HG02642 (cell line): ENCODE measurements around the gene DCANP1.
"Not testable (repeated sequence)": the region's sequence is repeated elsewhere in the genome, so short reads cannot be mapped to it uniquely, and the experiment has no call there.

Source experiments
- ATAC-seq: cut with Tn5 transposase; IDR thresholded peaks from one replicate; pipeline ENCODE4 v1.9.1; 2021; ENCODE audit warnings: mild to moderate bottlenecking; ENCODE audit not compliant: unreplicated experiment, poor library complexity

Gene DCANP1, protein sequence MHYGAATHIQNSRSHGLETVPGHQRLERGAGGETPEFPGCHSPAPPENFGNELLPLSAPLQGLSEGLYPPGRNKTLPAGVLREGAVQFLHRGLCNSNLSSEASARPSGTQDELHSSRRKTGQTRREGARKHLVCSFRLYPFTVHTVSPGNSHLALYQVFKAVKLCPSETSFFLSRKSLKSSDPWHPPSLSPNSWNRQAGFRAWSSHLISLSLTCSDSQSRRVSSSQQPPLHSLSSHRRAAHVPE

DNA sequence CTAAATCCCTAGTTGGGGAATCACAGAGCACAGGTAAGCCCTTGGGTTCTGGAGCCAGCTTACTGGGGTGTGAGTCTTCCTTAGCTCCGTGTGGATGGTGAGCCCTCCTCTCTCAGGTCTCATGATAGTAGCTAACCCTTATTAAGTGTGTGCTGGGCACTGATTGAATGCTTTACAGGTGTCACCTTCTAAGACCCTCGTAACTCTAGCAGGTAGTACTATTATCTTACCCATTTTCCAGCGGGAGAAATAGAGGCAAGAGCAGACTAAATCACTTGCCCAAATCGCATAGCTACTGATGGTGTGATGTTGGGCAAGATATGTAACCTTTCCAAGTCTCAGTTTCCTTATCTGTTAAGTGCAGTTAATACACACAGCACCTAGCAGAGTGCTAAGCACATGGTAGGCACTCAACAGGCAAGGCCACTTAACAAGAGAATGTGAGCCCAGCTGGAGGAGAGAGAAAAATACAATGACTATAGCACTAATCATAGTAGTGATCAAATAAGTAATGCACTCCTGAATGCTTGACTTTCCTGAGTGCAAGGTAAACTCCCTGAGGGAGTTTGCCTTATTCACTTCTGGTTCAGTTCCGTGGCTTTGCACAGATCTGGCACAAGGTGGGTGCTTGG lies at the start of gene DCANP1:
TSS of gene DCANP1 (minus strand) at position 51 of the 632 bp plus-strand sequence. CDS start 240 bp downstream, outside the sequence.
- no peak for ATAC-seq

DNA sequence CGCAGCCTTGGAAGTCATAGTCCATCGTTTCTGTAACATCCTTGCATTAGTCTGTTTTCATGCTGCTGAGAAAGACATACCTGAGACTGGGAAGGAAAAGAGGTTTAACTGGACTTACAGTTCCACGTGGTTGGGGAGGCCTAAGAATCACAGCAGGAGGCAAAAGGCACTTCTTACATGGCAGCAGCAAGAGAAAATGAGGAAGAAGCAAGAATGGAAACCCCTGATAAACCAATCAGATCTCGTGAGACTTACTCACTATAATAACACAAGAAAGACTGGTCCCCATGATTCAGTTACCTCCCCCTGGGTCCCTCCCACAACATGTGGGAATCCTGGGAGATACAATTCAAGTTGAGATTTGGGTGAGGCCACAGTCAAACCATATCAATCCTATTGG lies 48.4 kb upstream of the DCANP1 start:
- ATAC-seq, result not testable (repeated sequence)

DNA sequence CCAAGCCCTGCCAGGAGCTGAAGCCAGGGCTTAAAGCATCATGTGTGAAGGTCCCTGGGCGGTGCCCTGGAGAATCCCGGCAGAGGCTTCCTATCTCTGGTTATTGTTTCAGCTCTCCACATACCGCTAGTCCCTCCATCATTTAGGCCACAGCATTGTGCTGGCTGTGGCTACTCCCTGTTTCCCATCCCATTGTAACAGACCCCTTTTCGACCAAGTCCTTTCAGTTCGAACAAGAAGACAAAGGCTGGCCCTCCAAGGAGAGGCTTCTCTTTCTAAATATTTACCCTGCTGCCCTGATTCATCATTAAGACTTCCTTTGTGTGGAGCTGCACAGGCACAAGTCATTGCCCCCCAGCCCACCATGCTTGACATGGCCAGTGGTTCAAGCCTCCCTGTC lies 47.0 kb upstream of the DCANP1 start:
- ATAC-seq, result no peak

GRCh38 chr5:135493406-135494180 lies 46.4 kb upstream of the DCANP1 start:
- ATAC-seq, result no peak

- no peak for ATAC-seq
Measured at GRCh38 chr5:135492319-135492626, 45.1 kb upstream of the DCANP1 start.

DNA sequence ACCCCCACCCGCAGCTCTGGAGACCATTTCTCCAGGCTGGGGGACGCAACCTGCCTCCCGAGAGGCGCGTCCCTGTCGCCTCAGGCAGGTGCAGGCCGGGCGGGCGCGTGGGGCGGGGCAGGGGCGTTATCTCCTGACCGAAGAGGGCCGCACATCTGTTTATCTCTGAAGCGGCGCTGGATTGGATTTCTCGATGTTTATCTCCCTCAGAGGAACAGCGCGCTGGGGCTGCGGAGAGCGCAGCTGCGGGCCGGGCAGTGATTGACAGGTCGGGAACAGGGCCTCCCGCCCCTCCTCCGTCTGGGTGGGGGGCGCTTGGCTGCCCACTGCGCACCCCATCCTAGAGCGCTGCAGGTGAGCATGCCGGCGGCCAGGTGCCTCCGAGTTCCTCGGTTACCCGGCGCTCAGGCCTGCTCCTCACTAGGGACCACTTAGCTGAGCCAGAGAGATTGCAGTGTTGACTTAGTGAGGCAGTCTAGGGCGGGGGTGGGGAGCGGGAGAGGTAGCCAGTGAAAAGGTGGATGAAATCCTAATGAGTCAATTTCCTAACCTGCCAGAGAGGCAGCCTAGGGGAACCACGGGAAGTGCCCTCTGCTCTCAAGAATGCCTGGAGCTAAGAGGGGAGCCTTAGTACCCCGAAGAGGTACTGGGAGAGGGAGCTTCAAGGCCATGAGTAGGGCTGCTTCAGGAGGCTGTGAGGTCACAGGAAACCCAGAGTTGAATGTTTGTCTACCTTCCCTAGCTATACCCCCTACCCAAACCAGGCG lies 44.6 kb upstream of the DCANP1 start:
- ATAC-seq, result no peak

DNA sequence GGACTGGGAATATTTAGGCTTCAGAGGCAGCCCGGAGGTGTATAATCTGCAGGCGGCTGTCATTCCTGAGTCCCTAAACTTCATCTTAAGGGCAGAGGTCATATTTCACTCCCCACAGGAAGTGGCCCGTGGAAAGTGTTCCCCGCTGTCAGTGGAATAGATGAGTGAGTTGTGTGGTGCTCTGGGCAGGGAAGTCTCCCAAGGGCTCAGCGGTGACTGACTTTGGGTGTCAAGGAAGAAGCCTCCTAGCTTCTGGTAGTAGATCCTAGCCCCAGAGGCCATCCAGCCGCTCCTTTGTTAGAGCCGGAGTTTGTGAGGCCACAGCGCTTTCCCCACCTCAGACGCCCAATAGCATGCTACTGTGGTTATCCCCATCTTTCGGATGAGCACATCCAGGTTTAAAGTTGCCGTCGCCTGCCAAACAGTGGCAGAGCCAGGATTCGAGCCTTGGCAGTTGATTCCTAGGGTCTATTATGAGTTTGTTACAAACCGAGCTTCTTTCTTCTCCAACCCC lies 43.9 kb upstream of the DCANP1 start:
- ATAC-seq, result no peak

DNA sequence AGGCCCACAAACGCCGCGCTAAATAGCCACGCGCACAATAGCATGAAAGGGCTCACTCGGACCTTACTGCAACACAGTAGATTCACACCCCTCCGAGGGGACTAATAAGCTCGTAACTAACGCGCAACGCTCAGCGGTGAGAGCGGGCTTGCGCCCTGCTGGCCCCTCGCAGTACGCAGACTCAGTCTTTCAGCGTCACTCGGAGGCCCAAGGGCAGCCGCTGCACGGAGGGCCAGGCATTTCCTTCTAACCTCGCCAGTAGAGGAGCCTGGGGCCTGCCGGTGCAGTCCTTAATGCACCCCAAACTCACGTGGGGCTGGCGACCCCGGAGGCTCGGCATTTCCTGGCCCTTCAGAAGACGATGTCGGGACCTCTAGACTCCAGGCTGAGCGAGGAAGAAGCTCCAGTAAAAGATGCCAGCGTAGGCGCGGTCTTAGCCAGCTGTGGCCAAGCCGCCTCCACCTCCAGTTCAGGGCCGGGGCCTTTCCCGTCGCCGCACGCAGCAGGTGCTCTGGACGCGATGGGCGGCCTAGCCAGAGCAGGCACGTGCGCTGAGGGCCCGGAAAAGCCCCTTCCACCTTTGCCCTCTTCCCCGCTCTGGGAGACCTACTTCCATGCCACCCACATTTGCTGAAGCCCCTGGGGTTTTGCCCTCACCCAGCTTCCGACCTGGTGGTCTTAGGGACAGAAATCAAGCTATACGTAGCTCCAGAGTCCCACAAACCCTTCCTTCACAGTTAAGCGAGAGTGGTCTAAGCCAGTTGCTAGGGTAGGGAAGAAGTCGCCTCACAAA lies 43.3 kb upstream of the DCANP1 start:
- no peak for ATAC-seq

GRCh38 chr5:135489466-135490244 lies 42.5 kb upstream of the DCANP1 start:
- ATAC-seq, result no peak

DNA sequence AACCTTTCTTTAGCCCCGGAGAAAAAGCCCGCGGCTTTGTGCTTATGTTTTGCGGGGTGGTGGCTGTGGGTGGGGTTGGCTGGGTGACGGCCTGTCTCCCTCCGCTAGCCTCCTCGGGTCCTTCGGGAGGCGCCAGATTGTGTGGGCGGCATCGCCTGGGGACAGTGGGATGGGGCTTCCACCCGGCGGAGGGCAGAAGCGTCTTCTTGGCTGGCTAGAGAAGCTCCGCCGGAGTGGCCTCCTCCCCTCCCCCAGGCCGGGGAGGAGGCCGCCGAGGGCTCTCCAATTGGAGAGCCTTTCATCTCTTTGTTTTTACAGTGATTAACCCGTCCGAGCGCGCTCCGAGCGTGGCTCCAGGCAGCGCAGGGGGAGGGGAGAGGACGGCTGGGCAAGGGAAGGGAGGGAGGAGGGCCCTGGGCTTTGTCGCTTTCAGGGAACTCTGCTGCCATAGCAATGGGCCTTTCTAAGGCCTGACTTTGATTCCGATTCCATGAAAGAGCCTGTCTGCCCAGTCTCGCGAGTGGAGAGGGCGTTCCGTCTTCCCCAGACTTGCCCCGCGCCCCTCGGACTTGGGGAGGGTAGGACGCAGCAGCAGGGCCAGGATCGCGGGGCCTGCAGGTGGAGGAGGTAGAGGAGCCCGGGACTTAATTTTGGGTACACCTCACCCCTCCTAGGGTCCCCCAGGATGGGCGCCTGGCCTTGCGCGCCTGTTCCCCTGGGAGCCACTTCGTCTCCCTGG lies 41.7 kb upstream of the DCANP1 start:
- ATAC-seq, result no peak

GRCh38 chr5:135487839-135488514 lies 40.8 kb upstream of the DCANP1 start:
- no peak for ATAC-seq

DNA sequence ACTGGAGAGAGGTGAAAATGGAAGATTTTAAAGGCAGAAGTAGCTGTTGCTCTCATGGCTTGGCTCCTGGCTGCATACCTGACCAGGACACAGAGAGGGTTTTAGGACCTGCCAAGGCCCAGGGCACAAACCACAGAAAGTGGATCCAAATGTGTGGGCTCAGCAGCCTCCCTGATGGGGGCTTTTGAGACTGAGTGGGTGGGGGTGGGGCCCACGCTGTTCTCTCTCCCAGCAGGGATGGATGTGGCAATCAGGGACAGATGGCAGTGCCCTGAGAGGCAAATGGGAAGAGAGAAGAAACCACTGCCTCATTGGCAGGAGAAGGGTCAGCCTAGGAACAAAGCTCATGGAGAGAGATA lies 39.9 kb upstream of the DCANP1 start:
- no peak for ATAC-seq

GRCh38 chr5:135486131-135487036 lies 39.2 kb upstream of the DCANP1 start:
- no peak for ATAC-seq

GRCh38 chr5:135484674-135485086 lies 37.5 kb upstream of the DCANP1 start:
- ATAC-seq, result no peak

- no peak for ATAC-seq
Measured at GRCh38 chr5:135483254-135483653, 36.1 kb upstream of the DCANP1 start.

DNA sequence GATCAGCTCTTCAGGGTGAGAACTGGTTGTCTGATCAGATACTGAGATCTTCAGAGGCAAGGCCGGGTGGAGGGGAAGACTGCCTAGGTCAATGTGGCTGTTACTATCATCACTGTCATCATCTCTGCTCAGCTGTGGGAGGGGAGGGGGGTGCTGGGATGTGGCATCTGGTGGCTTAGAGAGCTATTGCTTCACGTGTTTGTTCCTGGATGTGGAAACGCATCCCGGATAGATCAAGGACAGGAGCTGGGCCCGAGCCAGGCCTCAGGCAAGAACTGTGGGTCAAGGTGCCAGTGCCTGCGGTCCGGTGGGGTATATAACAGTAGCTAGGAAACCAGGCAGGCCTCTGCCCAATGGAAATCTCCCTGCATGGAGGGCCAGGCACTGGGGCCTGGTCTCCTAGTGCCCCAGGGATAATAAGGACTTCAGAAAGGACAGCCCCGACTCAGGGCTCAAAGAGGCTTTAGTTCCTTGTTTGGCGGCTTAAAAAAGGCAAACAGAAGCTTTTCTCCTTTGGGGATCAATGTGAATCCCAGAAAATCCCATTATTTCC lies 35.3 kb upstream of the DCANP1 start:
- no peak for ATAC-seq

GRCh38 chr5:135481909-135482311 lies 34.8 kb upstream of the DCANP1 start:
- no peak for ATAC-seq
